Left lung (tissue), 14 donors: ENCODE data around the gene CRISP1. TPM values are rescaled to one million over a fixed set of nuclear protein-coding genes. Genes with fewer than 3 reads are reported as not detected.

Experiments
- ATAC-seq: fragments of 200-7000 bp; cut with Tn5 transposase; one replicate; pipeline ENCODE4 v1.9.1; 2020; ENCODE audit warnings: moderate library complexity
- DNase-seq, 4 donors: peaks; one replicate each; pipeline ENCODE4 v3.0.0-alpha.2; 2013 to 2020
- H3K27ac ChIP-seq, 2 donors: fragments of 200-600 bp; sonication (generic) in 1 of 2; one replicate each; pipeline versions ENCODE4 v1.5.0 to v1.8.0; 2020 to 2021
- H3K27me3 ChIP-seq, 2 donors: fragments of 200-600 bp; sonication (generic) in 1 of 2; one replicate each; pipeline versions ENCODE4 v1.5.0 to v1.8.0; 2020 to 2021
- H3K36me3 ChIP-seq, 2 donors: fragments of 200-600 bp; sonication (generic) in 1 of 2; one replicate each; pipeline versions ENCODE4 v1.5.0 to v1.8.0; 2020 to 2021
- H3K4me1 ChIP-seq, 2 donors: fragments of 200-600 bp; one replicate each; pipeline ENCODE4 v1.8.0; 2021
- H3K4me3 ChIP-seq, 2 donors: fragments of 200-600 bp; sonication (generic) in 1 of 2; one replicate each; pipeline versions ENCODE4 v1.5.0 to v1.8.0; 2020 to 2021; ENCODE audit warnings: mild to moderate bottlenecking in 1 of 2
- H3K9me3 ChIP-seq, 2 donors: fragments of 200-600 bp; sonication (generic) in 1 of 2; one replicate each; pipeline versions ENCODE4 v1.5.0 to v1.8.0; 2020 to 2021
- CTCF ChIP-seq, 2 donors: fragments of 200-600 bp; sonication (generic) in 1 of 2; IDR thresholded peaks; one replicate each; pipeline versions ENCODE4 v1.5.0 to v1.8.0; 2021; ENCODE audit warnings: antibody characterized with exemption in 2 of 2
- intact Hi-C, 2 donors: fragments of 100-400 bp; cut with DNase I; formaldehyde crosslinking; loops; one replicate each; pipeline versions ENCODE4 v1.11.2 to v1.14.2; 2022
- long read RNA-seq, 12 donors: library from polyadenylated mRNA in 2 of 12; unstranded in 2 of 12; transcript quantifications; one replicate each; pipeline ENCODE4 v2.0.0 and lab custom pipeline, GENCODE V29; 2019 to 2026
- polyA plus RNA-seq, 6 donors: library from polyadenylated mRNA; unstranded; fragments of 120-200 nt; gene quantifications; one replicate each; pipeline ENCODE4 v1.2.1, GENCODE V29; 2013; ENCODE audit not compliant: insufficient read length in 6 of 6
- total RNA-seq, 2 donors: library from RNA; stranded (reverse); fragmentation: NEBNext Ultra II Directional; extraction: Animal tissue kit (Norgen Biotek cat#: 25700); gene quantifications; one replicate each; pipeline ENCODE4 v1.2.1, GENCODE V29; 2021
- donor health status: DM: no; HTN: yes; CAD: no.
- donor health status: DM: no; HTN: no; CAD: no.

CRISP1 gene
- not detected for total RNA-seq
- polyA plus RNA-seq, result not detected
- long read RNA-seq, donor 1, result 0 reads
- long read RNA-seq, donor 2, result 0 reads
- long read RNA-seq, donor 3, result 0 reads
- long read RNA-seq, donor 4, result 0 reads
- long read RNA-seq, donor 5, result 0 reads
- long read RNA-seq, donor 6, result 0 reads
- long read RNA-seq, donor 7, result 0 reads
- long read RNA-seq, donor 8, result 0 reads
- long read RNA-seq, donor 9, result 0 reads
- long read RNA-seq, donor 10, result 0 reads
- long read RNA-seq, donor 11, result 0 reads
- long read RNA-seq, donor 12, result 0 reads

GRCh38 chr6:49866485-49866943, at the start of gene CRISP1:
TSS of gene CRISP1 (minus strand) at chr6:49866535. CDS start at chr6:49857400, 9,135 bp downstream.
- no peak for TF ChIP-seq CTCF (IDR thresholded peaks at IDR 0.05)
- ATAC-seq (no peak), DNase-seq (no peak)
- H3K4me1 ChIP-seq, result no peaks in the 10 kb centered on the region
- no peak within 1 kb of the TSS for H3K4me3 ChIP-seq
- H3K9me3 ChIP-seq, result no peaks in the 10 kb centered on the region
- H3K36me3 ChIP-seq, result no peaks in the 10 kb centered on the region
- H3K27me3 ChIP-seq, result no peaks in the 10 kb centered on the region
- intact Hi-C loops, result no loop called here
- no peak within 1 kb of the TSS for H3K27ac ChIP-seq

- H3K9me3 ChIP-seq, result no peaks in the 10 kb centered on the region
- no peaks in the 10 kb centered on the region for H3K27me3 ChIP-seq
- no peak for TF ChIP-seq CTCF (IDR thresholded peaks at IDR 0.05)
- no peaks in the 10 kb centered on the region for H3K36me3 ChIP-seq
- intact Hi-C loops, result no loop called here
- H3K27ac ChIP-seq, result no peak overlapping the region
- DNase-seq (peak in 1 of 4 donors; percentile 10), ATAC-seq (no peak)
- H3K4me3 ChIP-seq, result no peak overlapping the region
- H3K4me1 ChIP-seq, result no peaks in the 10 kb centered on the region
Observed at GRCh38 chr6:49915035-49915434, 48.7 kb upstream of the CRISP1 start.

GRCh38 chr6:49913636-49914375, 47.5 kb upstream of the CRISP1 start:
- ATAC-seq, result no peak

GRCh38 chr6:49912196-49912595, 45.9 kb upstream of the CRISP1 start:
- H3K4me1 ChIP-seq, result no peaks in the 10 kb centered on the region
- DNase-seq (no peak), ATAC-seq (no peak)
- intact Hi-C loops, result no loop called here
- H3K27ac ChIP-seq, result no peak overlapping the region
- no peaks in the 10 kb centered on the region for H3K27me3 ChIP-seq
- no peak for TF ChIP-seq CTCF (IDR thresholded peaks at IDR 0.05)
- H3K36me3 ChIP-seq, result no peaks in the 10 kb centered on the region
- H3K4me3 ChIP-seq, result no peak overlapping the region
- H3K9me3 ChIP-seq, result no peaks in the 10 kb centered on the region

More at GRCh38 chr6:49913636-49914375, 47.5 kb upstream of the CRISP1 start:
- Histone ChIP-seq H3K4me1 (no peaks in the 10 kb centered on the region), H3K36me3 (no peaks in the 10 kb centered on the region), H3K4me3 (no peak overlapping the region), H3K27me3 (no peaks in the 10 kb centered on the region), H3K27ac (no peak overlapping the region), H3K9me3 (no peaks in the 10 kb centered on the region)
- no peak for DNase-seq
- TF ChIP-seq CTCF (IDR thresholded peaks at IDR 0.05), result no peak
- intact Hi-C loops, result no loop called here

GRCh38 chr6:49911252-49911651, 44.9 kb upstream of the CRISP1 start:
- ATAC-seq (no peak), DNase-seq (no peak)
- Histone ChIP-seq H3K27me3 (no peaks in the 10 kb centered on the region), H3K9me3 (no peaks in the 10 kb centered on the region), H3K27ac (no peak overlapping the region), H3K36me3 (no peaks in the 10 kb centered on the region), H3K4me1 (no peaks in the 10 kb centered on the region), H3K4me3 (no peak overlapping the region)
- intact Hi-C loops, result no loop called here
- TF ChIP-seq CTCF (IDR thresholded peaks at IDR 0.05), result no peak
